ENCODE data around the gene DHX35. TPM values are rescaled to one million over a fixed set of nuclear protein-coding genes. Genes with fewer than 3 reads are reported as not detected.
"Not testable (repeated sequence)": the region's sequence is repeated elsewhere in the genome, so short reads cannot be mapped to it uniquely, and the experiment has no call there.

Gene DHX35
- polyA plus RNA-seq, 3 donors, result 15.2 to 17.0 (median 16.2) TPM

DNA sequence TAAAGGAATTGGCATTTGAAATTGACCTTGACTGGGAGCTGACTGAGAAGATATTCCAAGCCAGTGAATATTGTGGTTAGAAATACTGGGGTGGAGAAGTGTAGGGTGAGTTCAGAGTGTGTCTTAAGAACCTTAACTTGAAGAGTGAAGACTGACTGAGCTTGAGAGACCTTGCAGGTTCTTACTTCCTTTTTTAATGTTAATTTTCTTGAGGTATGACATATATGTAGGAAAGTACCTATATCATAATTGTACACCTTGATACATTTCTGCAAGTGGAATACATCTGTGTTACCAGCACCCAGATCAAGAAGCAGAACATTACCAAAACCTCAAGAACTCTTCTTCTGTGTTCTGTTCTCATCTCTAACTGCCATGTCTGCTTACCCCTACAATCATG lies 11.0 kb downstream of the DHX35 start:
- no peak for DNase-seq (ENCODE audit: low read depth in 3 of 3, low spot score in 2 of 3)

DNA sequence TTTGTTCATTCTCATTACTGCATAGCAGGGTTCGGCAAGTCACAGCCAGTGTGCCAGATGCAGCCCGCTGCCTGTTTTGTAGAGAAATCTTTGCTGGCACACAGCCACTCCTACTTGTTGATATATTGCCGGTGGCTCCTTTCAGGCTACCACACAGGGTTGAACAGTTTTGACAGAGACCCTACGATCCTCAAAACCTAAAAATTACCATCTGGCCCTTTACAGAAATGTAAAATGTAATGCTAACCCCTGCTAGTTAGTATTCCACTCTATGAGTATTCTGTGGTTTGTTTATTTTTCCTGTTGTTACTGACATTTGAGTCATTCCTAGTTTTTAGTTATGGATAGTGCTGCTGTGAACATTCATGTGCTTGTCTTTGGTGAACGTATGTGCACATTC lies 11.5 kb downstream of the DHX35 start:
- no peak for DNase-seq (ENCODE audit: low read depth in 3 of 3, low spot score in 2 of 3)

DNA sequence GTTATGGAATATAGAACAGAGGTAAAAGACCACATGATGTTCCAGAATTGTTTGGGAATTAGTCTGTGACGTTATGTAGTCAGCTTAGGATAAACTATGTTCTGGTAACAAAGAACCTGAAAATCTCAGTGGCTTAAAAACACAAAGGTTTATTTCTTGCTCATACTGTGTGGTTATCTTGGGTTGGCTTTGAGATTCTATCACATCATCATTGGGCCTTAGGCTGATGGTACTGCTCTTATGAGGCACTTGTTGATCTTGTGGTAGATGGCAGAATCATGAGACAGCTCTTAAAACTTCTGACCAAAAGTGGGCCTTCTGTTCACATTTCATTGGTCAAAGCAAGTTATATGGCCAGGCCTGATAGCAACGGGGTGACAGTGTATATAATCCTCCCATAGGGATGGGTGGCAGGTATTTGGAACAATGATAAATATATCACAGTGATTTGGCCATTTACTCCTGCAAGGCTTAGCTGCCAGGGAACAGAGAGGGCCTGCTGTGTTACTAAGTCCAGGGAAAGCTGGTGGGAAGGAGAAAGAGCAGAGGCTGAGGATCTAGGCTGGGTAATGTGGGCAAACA lies 13.5 kb downstream of the DHX35 start:
- no peak for DNase-seq (ENCODE audit: low read depth in 3 of 3, low spot score in 2 of 3)

DNA sequence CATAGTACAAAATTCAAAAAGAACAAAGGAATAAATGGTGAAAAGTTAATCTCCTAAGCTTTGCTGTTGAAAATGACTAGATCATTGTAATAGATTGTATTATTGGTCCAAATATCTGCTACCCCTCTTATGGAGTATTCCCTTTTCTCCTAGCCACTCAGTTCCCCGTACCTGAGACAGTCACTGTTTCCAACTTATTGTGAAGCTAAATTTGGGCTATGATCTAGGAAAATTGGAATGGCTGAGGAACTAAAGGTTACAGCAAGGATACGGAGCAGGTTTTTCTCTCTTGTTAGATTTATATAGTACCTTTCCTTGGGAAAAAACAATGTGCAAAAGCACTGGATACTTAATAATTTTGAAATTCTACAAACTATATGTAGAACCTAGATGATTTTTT lies 17.3 kb downstream of the DHX35 start:
- no peak for DNase-seq (ENCODE audit: low read depth in 3 of 3, low spot score in 2 of 3)

DNA sequence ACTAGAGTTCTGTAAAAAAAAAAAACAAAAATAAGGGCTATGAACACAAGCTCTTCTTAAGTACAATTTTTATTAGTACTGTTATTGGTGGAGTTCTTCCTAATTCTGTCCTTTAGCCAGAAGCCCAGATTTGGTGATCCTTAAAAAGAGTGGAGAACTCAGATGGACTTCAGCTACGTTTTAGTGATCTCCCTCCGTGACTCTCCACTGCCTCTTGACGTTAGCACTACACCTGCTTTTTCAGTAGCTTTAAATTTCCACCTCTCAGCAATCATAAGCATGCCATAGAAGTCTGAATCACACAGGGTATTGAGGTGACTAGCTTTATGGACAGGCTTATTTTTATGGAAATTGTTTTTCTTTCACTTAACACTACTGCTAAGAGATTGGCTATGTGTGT lies 17.7 kb downstream of the DHX35 start:
- DNase-seq (ENCODE audit: low read depth in 3 of 3, low spot score in 2 of 3), result no peak

DNA sequence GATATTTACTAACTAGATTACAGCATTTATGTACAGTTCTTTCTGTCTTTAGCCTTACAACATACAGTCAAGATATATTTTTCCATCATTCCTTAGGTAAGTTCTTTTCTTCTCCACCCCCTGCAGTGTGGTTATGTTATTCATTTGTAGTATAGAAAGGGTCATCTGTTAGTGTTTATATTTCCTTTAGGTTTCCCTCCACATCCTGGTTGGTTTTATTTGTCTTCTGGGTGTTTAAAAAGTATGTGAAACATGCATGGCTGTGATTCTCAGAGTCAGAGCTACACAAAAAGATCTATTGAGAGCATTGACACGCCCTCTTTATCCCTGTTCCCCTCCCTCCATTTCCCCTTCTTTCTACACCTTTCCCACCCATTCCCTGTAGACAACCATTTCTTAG lies 20.1 kb downstream of the DHX35 start:
- no peak for DNase-seq (ENCODE audit: low read depth in 3 of 3, low spot score in 2 of 3)

DNA sequence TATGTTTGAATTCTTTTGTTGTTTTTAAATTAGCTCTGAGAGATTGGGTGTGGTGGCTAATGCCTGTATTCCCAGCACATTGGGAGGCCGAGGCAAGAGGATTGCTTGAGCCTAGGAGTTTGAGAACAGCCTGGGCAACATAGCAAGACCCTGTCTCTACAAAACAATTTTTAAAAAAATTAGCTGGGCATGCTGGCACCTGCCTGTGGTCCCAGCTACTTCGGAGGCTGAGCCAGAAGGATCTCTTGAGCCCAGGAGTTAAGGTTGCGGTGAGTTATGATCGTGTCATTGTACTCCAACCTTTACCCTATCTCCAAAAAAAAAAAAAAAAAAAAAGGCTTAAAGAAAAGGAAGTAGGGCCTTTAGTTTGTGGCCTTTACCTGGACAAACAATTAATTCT lies 22.9 kb downstream of the DHX35 start:
- DNase-seq (ENCODE audit: low read depth in 3 of 3, low spot score in 2 of 3), result no peak

DNA sequence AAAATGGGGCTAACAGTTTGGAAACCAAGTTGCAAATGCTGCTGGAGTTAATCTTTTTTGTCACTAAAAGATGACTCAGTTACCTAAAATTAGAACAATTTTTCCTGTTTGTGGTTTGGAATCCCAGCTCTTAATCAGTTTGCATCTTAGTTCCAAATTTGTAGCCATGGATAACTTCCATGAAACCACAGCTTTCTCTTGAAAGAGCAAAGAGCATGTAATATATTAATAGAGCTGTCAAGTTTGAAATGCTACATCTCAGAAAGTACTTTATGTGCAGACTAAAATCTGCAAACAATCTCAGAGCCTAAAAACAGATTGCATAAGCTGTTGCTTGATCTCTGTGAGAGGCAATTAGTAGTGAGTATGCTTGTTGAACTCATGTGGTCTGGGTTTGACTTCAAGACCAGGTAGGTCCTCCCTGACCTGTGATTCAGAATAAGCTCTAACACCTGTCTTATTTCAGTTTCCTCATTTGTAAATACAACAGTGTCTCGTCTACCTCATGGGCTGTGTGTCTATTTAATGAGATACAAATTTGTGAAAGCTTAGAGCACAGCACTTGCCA lies 23.5 kb downstream of the DHX35 start:
- no peak for DNase-seq (ENCODE audit: low read depth in 3 of 3, low spot score in 2 of 3)

DNA sequence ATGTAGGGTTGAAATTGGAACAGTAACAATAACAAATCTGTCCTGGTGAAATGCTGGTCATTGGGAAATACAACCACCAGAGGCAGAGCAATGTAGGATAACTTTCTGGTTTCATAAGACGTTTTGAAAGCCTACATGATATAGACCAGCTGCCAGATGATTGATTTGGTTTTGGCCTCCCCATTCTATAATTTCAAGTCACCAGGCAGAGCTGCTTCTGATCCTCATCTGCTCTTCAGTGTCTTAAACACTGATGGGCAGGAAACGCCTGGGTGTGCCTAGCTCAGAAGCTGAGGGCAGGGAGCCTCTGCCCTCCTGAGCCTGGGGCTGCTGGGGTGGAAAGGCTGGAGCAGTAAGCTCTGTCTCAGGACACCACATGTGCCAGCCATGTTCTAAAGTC lies 24.5 kb downstream of the DHX35 start:
- DNase-seq (ENCODE audit: low read depth in 3 of 3, low spot score in 2 of 3), result no peak

DNA sequence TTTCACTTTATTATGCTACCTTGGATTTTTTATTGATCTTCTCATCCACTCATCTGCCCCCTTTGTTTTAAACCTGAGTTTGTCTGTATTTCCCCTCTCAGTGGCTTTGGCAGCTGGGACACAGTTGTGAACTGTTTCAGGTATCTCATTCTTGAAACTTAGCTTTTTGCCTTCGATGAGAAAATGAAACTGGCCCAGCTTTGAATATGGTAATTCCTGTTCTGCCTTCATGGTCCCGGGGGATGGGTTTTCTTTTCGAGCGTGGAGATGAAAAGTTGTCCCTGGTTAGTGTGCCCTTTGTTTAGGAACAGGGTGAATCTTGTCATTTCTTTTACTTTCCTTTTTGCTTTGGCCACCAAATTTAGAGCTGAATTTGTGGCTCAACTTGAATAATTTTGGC lies 25.6 kb downstream of the DHX35 start:
- no peak for DNase-seq (ENCODE audit: low read depth in 3 of 3, low spot score in 2 of 3)

DNA sequence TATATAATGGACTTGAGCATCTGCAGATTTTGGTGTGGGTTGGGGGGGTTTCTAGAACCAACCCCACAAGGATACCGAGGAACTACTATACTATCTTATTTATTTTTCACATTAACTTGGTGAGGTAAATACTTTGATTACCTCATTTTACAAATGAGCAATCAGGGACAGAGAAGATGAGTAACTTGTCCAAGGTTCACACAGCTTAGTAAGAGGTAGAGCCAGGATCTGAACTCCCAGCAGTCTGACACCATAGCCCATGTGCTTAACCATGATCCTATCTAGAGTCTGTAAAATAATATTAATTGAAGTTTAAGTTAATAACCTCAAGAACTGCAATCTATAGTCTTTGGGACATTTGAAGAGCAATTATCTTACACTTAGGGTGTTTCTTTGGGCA lies 28.6 kb downstream of the DHX35 start:
- no peak for DNase-seq (ENCODE audit: low read depth in 3 of 3, low spot score in 2 of 3)

DNA sequence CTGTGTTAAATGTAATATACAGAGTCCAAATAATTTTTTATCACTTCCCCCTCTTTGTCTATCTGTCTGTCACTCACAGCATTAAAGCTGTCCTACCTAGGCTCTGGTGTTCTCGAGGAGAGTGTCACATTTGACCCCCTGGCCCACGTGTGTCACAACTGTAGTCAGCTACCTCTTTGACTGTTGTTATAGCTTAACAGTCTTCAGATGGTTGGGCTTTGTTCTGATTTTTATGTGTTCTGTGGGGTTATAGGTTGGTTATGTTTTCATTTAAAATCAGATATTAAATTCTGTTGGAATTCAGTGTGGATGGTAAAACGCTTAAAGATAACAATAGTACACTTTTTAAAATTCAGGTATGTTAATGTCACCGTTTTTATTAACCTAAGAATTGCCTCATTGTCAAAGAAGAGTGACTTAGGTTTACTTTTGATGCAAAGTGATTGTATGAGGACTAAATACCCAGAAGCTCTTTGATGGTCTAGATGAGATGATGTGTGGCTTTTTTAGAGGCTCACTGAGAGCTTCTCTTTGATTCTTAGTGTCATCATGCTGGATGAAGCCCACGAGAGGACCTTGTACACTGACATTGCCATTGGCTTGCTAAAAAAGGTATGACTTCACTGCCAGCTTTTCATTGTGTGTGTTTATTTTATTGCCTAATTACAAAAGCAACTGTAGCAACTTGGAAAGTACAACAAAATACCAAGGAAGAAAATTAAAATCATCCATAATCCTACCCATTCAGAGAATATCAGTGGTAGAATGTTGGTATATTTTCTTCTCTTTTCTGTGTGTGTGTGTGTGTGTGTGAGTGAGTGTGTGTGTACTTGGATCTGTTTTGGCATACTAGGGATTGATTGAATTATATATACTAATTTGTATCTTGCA lies 29.9 kb downstream of the DHX35 start:
- no peak for DNase-seq (ENCODE audit: low read depth in 3 of 3, low spot score in 2 of 3)

DNA sequence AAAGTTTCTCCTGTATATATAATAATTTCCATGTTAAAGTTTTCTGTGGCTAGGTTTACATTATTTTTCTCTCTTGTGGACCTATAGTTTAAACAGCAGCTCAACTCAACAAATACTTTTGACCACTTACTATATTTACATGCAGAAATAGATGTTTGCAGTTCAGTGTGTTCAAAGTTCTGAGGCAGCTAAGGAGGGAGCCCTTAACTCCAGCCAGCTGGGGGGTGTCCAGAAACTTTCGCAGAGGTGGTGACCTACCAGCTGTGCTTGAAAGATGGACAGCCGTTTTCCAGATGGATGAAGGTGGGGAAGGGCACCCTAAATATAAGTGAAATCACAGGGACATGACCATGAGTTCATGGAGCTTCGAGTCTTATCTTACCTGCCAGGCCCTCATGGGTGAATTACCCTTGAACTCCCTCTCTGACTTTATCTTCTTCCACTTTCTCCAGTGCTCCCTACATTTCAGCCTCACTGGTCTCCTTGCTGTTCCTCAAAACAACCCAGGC lies 33.4 kb downstream of the DHX35 start:
- no peak for DNase-seq (ENCODE audit: low read depth in 3 of 3, low spot score in 2 of 3)

DNA sequence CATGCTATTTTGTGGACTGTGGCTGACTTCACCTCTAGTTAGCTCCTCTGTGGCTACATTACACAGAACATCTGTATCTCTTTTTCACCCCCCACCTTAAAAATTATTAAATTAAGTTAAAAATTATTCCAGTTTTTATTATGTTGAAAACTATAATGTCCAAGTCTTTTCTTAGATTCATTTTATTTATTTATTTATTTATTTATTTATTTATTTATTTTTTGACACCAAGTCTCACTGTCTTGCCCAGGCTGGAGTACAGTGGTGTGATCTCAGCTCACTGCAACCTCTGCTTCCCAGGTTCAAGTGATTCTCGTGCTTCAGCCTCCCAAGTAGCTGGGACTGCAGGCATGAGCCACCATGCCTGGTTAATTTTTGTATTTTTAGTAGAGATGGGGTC lies 34.7 kb downstream of the DHX35 start:
- DNase-seq (ENCODE audit: low read depth in 3 of 3, low spot score in 2 of 3), result not testable (repeated sequence)

DNA sequence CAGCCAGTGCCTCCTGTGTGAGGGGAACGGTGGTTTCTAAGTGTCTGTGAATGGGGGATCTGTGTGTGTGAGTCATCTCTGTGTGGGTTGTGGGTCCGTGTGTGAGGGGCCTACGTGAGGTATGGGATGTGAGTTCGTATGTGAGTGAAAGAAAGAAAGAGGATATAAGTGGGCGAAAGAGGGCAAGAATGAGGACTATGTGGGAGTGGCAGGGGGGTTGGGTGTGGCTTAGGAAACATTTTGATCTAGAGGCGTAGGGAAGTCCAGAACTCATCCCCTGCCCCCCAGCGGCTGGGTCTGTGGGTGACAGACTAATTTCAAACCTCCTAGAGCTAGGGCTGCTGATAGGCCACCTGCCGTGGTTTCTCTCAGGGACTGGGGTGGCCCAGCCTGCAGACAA lies 35.5 kb downstream of the DHX35 start:
- DNase-seq (ENCODE audit: low read depth in 3 of 3, low spot score in 2 of 3), result no peak

DNA sequence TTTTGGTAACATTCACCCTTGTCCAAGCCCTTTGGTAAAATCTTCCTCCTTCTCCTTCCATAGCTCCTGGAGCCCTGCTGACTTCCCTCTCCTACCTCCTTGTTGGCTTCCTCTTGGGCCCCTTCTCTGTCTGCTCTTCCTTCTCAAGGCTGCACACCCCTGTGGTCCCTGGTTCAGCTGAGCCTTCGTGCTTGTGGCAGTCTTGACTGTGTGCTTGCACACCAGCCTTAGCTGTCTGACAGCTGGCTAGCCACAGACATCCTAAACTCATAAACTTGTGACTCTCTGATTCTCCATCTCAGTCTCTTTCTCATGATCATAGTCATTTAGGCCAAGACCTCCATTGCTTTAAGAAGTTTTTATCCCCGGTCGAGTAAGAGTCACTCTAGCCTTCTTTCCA lies 37.1 kb downstream of the DHX35 start:
- DNase-seq (ENCODE audit: low read depth in 3 of 3, low spot score in 2 of 3), result no peak

DNA sequence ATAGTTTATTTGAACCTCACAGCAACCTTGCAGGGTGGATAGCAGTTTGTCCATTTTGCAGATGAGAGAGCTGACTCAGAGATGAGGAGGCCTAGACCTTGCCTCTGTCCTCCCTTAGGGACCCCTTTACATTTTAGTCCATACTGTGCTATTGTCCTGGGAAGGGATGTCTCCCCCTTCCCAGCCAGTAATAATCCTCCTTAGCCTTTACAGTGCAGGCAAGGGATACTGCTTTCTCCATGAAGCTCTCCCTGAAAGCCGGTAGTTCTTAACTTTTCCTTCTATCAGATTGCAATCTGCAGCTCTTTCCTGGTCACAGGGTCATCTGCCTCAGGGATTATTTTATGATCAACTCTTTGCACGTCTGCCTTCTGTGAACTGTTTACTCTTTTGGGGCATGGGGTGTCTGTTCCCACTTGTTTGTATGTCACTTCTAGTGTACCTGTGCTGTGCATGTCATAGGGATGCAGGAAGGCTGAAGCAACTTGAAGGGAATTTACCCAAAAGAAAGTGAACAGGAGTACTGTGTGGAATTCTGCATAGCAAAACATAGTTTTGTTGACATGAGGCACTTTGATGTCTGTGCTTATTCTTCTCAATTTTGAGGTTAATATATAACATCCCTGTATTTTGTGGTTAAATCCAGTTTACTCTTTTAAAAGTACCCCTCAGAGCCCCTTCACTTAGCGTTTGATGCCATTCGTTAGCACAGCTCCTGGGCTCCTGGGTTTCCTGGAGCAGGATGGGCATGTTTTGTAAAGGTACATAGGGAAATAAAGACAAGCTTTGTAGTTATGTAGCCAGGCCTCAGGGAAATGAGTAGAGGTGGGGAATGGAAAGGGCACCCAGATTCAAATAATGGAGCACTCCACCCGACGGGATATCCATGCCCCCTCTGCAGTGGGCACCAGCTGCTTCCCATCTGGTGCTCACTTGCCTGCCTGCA lies 38.1 kb downstream of the DHX35 start:
- no peak for DNase-seq (ENCODE audit: low read depth in 3 of 3, low spot score in 2 of 3)

DNA sequence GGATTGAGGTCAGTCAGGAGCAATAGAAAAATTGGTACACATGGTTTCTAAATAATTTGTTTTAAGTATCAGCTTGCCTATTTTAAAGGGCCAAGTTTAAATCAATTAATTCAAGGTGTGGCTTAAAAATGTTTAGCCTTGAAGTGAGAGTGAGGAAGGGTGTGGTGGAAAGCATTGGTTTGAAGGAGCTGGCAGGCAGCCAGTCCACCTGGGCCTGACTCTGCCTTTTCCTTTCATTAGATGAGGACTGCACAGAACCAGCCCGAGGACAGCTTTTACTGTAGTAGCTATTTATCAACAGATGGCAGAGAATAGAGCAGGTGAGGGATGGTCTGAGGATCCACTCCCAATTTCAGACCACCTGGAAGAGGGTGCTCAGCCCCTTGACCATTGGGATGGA lies 42.4 kb downstream of the DHX35 start:
- DNase-seq (ENCODE audit: low read depth in 3 of 3, low spot score in 2 of 3), result no peak

DNA sequence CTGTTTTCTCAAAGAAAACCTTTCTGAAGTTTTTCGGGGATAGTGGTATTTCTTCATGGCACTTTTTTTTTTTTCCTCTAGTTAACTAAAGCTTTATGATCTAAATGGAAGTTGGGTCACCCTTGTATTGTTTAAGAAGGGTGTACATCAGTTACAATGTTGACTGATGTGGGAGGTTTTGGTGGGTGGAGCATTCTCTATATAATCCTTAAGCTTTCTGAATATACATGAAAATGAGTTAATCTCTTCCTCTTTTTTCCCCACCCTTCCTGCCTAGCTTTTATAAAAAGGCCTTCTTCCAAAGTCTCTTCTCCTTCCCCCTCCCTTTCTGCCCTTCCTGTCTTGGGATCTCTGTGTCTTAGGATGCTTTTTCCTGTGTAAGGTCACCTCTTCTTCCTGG lies 47.2 kb downstream of the DHX35 start:
- DNase-seq (ENCODE audit: low read depth in 3 of 3, low spot score in 2 of 3), result no peak

DNA sequence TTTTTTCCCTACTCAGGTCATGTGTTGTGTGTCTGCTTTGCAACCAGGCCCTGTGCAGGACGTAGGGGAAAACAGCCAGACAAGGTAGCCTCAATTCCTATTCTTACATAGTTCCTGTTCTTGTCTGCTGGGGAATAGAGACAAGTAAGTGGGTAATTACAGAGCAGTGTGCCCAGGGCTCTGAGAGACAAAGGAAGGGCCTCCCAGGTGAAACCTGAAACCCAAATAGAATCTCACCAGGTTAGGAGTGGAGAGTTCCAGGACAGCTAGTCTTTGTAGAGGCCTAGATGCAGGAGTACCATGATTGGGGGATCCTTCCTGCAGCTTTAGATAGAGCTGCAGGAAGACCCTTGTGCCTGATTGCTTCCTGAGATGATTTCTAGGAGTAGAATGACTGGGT lies 48.4 kb downstream of the DHX35 start:
- no peak for DNase-seq (ENCODE audit: low read depth in 3 of 3, low spot score in 2 of 3)

DNA sequence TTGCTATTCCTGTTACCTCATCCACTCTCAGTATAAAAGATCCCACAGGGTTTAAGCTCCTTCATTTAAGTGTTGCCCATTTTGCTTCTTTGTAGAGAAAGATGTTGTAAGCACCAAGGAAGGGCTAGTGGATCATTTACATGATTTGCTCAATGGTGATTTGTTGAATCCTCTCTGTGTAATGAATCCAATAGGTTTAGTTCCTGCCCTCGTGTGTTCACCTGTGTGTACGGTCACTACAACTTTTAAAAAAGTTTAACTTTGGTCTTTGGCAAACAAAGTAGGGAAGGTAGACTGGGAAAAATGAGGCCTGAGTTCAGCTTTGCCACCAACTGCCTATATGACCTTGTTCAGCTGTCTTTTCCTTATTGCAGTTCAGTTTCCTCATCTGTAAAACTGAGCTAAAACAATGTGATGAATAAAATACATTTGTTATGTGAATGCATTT lies 51.5 kb downstream of the DHX35 start:
- no peak for DNase-seq (ENCODE audit: low read depth in 3 of 3, low spot score in 2 of 3)
